ENCODE results near the gene PPM1N. TPM values are rescaled to one million over a fixed set of nuclear protein-coding genes. Genes with fewer than 3 reads are reported as not detected.
A peak's percentile ranks its signal among the peaks of the same experiment; 100 is the strongest.

The PPM1N gene
- total RNA-seq, 1 donor from 2014 or later, result not detected

DNA sequence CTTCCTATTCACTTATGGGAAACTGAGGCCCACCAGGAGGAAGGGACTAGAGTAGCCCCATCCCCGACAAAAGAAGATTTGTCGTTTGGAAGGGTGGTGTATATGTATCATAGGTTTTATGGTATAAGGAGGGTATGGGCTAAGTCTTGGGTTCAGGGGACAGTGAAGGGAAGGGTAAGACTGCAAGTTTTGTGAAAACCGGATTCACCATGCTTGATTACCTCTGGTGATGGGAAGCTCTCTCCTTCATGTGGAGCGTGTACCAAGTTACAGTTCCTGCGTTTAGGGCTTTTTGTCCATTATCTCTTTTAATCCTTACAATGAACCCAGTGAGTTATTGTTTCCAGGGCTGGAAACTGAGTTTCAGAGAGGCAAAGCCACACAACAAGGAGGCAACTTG lies 12.8 kb downstream of the PPM1N start:
- H3K27ac Mint-ChIP-seq, result peak overlapping the region; percentile 29
- H3K4me3 Mint-ChIP-seq (ENCODE audit: low read depth), result no peak overlapping the region

DNA sequence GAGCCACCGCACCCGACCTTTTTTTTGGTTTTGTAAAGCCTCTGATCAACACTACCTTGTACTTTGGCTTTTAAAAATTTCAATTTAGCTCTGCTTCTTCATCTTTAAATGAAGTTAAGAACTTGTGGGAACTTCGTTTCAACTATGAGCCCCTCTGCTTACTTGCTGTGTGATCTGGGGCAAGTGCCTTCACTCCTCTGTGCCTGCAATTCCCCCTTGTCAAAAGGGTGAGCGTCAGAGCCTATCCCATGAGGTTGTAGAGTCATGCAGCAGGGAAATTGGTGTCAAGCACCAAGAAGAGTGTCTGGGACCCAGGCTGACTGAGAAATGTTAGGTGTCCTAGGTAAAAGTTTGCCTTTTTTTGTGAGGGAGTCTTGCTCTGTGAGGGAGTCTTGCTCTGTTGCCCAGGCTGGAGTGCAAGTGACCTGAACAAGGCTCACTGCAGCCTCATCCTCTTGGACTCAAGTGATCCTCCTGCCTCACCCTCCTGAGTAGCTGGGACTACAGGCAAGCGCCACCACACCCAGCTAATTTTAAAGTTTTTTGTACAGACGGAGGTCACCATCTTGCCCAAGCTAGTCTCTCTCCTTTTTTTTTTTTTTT lies 14.7 kb downstream of the PPM1N start:
- TF ChIP-seq, protein P1, sequence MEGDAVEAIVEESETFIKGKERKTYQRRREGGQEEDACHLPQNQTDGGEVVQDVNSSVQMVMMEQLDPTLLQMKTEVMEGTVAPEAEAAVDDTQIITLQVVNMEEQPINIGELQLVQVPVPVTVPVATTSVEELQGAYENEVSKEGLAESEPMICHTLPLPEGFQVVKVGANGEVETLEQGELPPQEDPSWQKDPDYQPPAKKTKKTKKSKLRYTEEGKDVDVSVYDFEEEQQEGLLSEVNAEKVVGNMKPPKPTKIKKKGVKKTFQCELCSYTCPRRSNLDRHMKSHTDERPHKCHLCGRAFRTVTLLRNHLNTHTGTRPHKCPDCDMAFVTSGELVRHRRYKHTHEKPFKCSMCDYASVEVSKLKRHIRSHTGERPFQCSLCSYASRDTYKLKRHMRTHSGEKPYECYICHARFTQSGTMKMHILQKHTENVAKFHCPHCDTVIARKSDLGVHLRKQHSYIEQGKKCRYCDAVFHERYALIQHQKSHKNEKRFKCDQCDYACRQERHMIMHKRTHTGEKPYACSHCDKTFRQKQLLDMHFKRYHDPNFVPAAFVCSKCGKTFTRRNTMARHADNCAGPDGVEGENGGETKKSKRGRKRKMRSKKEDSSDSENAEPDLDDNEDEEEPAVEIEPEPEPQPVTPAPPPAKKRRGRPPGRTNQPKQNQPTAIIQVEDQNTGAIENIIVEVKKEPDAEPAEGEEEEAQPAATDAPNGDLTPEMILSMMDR (IDR thresholded peaks at IDR 0.05; ENCODE audit: unreplicated experiment), result no peak
- Mint-ChIP-seq H3K27me3 (no peaks in the 10 kb centered on the region), H3K27ac (no peak overlapping the region), H3K9me3 (ENCODE audit: low read depth) (no peaks in the 10 kb centered on the region), H3K4me1 (ENCODE audit: low read depth) (peaks cover 13% of the 10 kb centered on the region), H3K36me3 (ENCODE audit: insufficient read depth) (peaks cover 6% of the 10 kb centered on the region), H3K4me3 (ENCODE audit: low read depth) (no peak overlapping the region)
- DNase-seq (ENCODE audit: low spot score, unreplicated experiment), result no peak

More for the DNA sequence above, 12.8 kb downstream of the PPM1N start:
- H3K4me1 Mint-ChIP-seq (ENCODE audit: low read depth), result peaks cover 14% of the 10 kb centered on the region
- TF ChIP-seq, protein P1 (IDR thresholded peaks at IDR 0.05; ENCODE audit: unreplicated experiment), result no peak
- DNase-seq (ENCODE audit: low spot score, unreplicated experiment), result no peak
- H3K36me3 Mint-ChIP-seq (ENCODE audit: insufficient read depth), result peaks cover 2% of the 10 kb centered on the region
- H3K9me3 Mint-ChIP-seq (ENCODE audit: low read depth), result no peaks in the 10 kb centered on the region
- H3K27me3 Mint-ChIP-seq, result no peaks in the 10 kb centered on the region

DNA sequence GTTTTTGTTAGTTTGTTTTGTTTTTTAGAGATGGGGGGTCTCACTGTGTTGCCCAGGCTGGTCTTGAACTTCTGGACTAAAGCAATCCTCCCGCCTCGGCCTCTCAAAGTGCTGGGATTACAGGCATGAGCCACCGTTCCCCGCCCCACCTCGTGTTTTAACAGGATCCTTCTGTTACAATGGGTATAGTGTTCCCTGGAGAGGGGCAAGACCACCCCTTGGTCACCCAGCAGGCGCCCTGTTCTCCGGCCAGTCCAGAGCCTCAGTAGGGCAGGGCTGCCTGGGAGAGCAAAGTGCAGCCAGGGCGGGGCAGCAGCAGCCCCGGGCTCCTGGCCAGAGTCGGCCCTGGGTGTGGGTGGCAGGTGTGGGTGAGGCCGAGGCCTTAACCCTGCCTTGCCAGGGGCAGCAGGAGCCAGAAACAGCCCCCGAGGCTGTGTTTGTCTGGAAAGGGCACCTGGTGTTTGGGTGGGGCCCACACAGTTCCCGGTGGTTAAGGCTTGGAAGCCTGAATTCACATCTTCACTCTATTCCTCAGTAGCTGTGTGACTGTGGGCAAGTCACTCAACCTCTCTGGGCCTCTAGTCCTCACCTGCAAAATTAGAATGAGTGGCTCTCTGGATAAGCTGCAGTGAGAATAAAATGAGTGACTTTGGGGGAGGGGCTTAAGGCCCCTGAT lies 16.3 kb downstream of the PPM1N start:
- Mint-ChIP-seq H3K27ac (no peak overlapping the region), H3K4me1 (ENCODE audit: low read depth) (peaks cover 7% of the 10 kb centered on the region), H3K4me3 (ENCODE audit: low read depth) (no peak overlapping the region), H3K36me3 (ENCODE audit: insufficient read depth) (peaks cover 9% of the 10 kb centered on the region), H3K9me3 (ENCODE audit: low read depth) (no peaks in the 10 kb centered on the region), H3K27me3 (no peaks in the 10 kb centered on the region)
- TF ChIP-seq, protein P1 (IDR thresholded peaks at IDR 0.05; ENCODE audit: unreplicated experiment), result no peak
- DNase-seq (ENCODE audit: low spot score, unreplicated experiment), result no peak

DNA sequence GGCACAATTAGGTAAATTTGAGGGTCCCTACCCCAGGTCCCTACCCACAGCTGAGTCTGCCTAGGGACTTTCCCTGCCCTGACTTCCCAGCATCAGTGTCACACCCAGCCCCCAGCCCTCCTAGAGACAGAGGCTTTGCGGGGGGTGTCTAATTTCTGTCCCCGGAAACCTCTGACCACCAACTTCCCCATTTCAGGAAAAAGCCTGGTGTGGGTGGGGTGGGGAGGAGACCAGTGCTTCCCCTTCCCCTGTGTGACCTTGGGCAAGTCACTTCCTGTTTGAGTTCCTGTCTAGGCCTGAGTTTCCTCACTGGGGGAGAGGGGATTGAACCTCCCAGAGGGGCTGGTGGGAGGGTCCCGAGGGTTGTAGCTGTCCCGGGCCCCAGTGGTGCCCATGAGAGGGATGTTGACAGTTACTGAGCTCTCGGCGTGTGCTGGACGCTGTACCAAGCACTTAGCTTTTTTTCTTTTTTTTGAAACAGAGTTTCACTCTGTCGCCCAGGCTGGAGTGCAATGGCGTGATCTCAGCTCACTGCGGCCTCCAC lies 16.9 kb downstream of the PPM1N start:
- TF ChIP-seq, protein P1 (IDR thresholded peaks at IDR 0.05; ENCODE audit: unreplicated experiment), result no peak
- Mint-ChIP-seq H3K4me1 (ENCODE audit: low read depth) (peaks cover 4% of the 10 kb centered on the region), H3K4me3 (ENCODE audit: low read depth) (no peak overlapping the region), H3K36me3 (ENCODE audit: insufficient read depth) (peaks cover 11% of the 10 kb centered on the region), H3K27me3 (no peaks in the 10 kb centered on the region), H3K9me3 (ENCODE audit: low read depth) (no peaks in the 10 kb centered on the region), H3K27ac (no peak overlapping the region)
- no peak for DNase-seq (ENCODE audit: low spot score, unreplicated experiment)

DNA sequence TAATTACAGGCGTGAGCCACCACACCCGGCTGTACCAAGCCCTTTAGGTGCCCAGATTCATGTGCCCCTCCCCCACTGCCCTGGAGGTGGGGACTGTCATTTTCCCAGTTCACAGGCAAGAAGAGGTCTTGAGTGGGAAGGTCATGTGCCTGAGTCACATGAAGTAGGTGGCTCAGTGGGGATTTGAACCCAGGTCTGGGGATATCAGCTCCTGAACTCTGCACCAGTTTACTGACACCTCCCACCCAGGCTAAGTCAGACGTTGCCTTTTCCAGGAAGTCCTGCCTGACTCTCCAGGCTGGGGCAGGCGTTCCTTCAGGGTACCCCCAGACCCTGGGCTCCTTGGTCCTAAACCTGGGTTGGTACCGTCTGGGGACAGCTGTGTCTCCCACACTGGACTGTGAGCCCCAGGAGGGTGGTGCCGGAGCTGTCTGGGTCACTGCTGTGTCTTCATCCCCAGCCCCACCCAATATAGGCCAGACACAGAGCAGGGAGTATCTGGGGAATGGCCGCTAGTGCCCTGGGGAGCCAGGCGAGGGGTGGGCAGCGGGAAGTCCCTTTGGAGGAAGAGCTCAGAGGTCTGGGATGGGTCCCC lies 17.7 kb downstream of the PPM1N start:
- no peak overlapping the region for H3K4me3 Mint-ChIP-seq (ENCODE audit: low read depth)

More for the DNA sequence above, 17.7 kb downstream of the PPM1N start:
- peaks cover 13% of the 10 kb centered on the region for H3K36me3 Mint-ChIP-seq (ENCODE audit: insufficient read depth)
- no peak for DNase-seq (ENCODE audit: low spot score, unreplicated experiment)
- H3K27ac Mint-ChIP-seq, result peak overlapping the region; percentile 71
- H3K4me1 Mint-ChIP-seq (ENCODE audit: low read depth), result peaks cover 4% of the 10 kb centered on the region
- H3K9me3 Mint-ChIP-seq (ENCODE audit: low read depth), result no peaks in the 10 kb centered on the region
- TF ChIP-seq, protein P1 (IDR thresholded peaks at IDR 0.05; ENCODE audit: unreplicated experiment), result no peak
- no peaks in the 10 kb centered on the region for H3K27me3 Mint-ChIP-seq

Measured in progenitor cell of endocrine pancreas (in vitro differentiated cells).